A549 (cell line): ENCODE results near the gene PHACTR4. TPM values are rescaled to one million over a fixed set of nuclear protein-coding genes. Genes with fewer than 3 reads are reported as not detected.
A peak's percentile ranks its signal among the peaks of the same experiment; 100 is the strongest.

Source experiments
- ATAC-seq, 2 experiments: fragments of 200-7000 bp in 1 of 2; fragments of >200 bp in 1 of 2; cut with Nextera tagmentation in 1 of 2; cut with Tn5 transposase in 1 of 2; 3 replicates each; pipeline versions ENCODE4 v1.8.0 to v1.9.1; 2018 to 2020; ENCODE audit warnings: mild to moderate bottlenecking in 1 of 2, moderate library complexity in 1 of 2
- CTCF ChIA-PET: fragments of 300-600 bp; sonication (Branson Sonifier 250); formaldehyde crosslinking; extraction: SDS; loops from one replicate; lab custom pipeline; 2021; ENCODE audit warnings: antibody characterized with exemption, inconsistent platforms; lab: Yijun Ruan, JAX
- POLR2A ChIA-PET: fragments of 350-600 bp; formaldehyde crosslinking; extraction: SDS; loops from one replicate; lab custom pipeline; 2021; ENCODE audit warnings: antibody characterized with exemption, inconsistent platforms; lab: Yijun Ruan, JAX
- DNase-seq, 2 experiments: peaks; one replicate each; pipeline versions ENCODE4 v3.0.0 to v3.0.0-alpha.2; 2011 to 2016; ENCODE audit warnings: low read depth in 1 of 2, low spot score in 1 of 2
- FAIRE-seq: peaks from 2 replicates; lab custom pipeline; 2011; peaks lifted over from hg19 to GRCh38; lab: Jason Lieb, UNC
- H3K27ac ChIP-seq, 2 experiments: fragments of >200 bp; sonication (Bioruptor Twin); formaldehyde crosslinking; 3 replicates each; pipeline ENCODE4 v1.5.1; 2016 to 2017
- H3K4me1 ChIP-seq: fragments of >200 bp; sonication (Bioruptor Twin); formaldehyde crosslinking; 3 replicates; pipeline ENCODE4 v1.6.1; 2016
- H3K4me2 ChIP-seq: fragments of >200 bp; sonication (Bioruptor Twin); formaldehyde crosslinking; 3 replicates; pipeline ENCODE4 v1.6.1; 2016
- H3K4me3 ChIP-seq: fragments of >200 bp; sonication (Bioruptor Twin); formaldehyde crosslinking; 3 replicates; pipeline ENCODE4 v1.5.1; 2016
- H3K9me3 ChIP-seq: fragments of >200 bp; sonication (Bioruptor Twin); formaldehyde crosslinking; 3 replicates; pipeline ENCODE4 v1.6.1; 2016
- CHD2 ChIP-seq: fragments of 150-350 bp; IDR thresholded peaks from 2 replicates; pipeline ENCODE4 v1.6.1; 2014; ENCODE audit warnings: low read length; ENCODE audit not compliant: partially characterized antibody
- CHD4 ChIP-seq: fragments of 200-600 bp; sonication (generic); IDR thresholded peaks from 2 replicates; pipeline ENCODE4 v1.6.1; 2016; ENCODE audit warnings: antibody characterized with exemption, mild to moderate bottlenecking, borderline replicate concordance
- EHF ChIP-seq: fragments of 250-450 bp; sonication (Bioruptor Pico); IDR thresholded peaks from 2 replicates; pipeline ENCODE4 v1.5.0; 2020; ENCODE audit warnings: mild to moderate bottlenecking
- FOSB ChIP-seq: fragments of 250-450 bp; sonication (Bioruptor Pico); IDR thresholded peaks from 2 replicates; pipeline ENCODE4 v1.5.0; 2020; ENCODE audit warnings: mild to moderate bottlenecking, moderate library complexity
- HOXA7 ChIP-seq: fragments of 250-450 bp; sonication (Bioruptor Pico); IDR thresholded peaks from 2 replicates; pipeline ENCODE4 v1.5.0; 2020; ENCODE audit warnings: mild to moderate bottlenecking, moderate library complexity
- HOXB5 ChIP-seq: fragments of 250-450 bp; sonication (Bioruptor Pico); IDR thresholded peaks from 2 replicates; pipeline ENCODE4 v1.5.0; 2020; ENCODE audit warnings: mild to moderate bottlenecking, moderate library complexity
- JUN ChIP-seq, 2 experiments: fragments of >200 bp; sonication (Bioruptor Twin); formaldehyde crosslinking; IDR thresholded peaks; 2 replicates in 1 of 2; 3 replicates in 1 of 2; pipeline ENCODE4 v1.6.1; 2016 to 2017
- NPAS2 ChIP-seq: fragments of 250-450 bp; sonication (Bioruptor Pico); IDR thresholded peaks from 2 replicates; pipeline ENCODE4 v1.8.0; 2022; ENCODE audit warnings: mild to moderate bottlenecking, moderate library complexity, borderline replicate concordance
- POLR2A ChIP-seq: IDR thresholded peaks from 2 replicates; pipeline ENCODE4 v1.6.1; 2012; ENCODE audit warnings: mild to moderate bottlenecking, low read length
- POLR2AphosphoS2 ChIP-seq: conservative IDR thresholded peaks from 2 replicates; pipeline ENCODE4 v1.6.1; 2012; ENCODE audit warnings: low read length, improper control_type of control experiment, inconsistent platforms
- RAD21 ChIP-seq, 2 experiments: fragments of >200 bp in 1 of 2; sonication (Bioruptor Twin) in 1 of 2; formaldehyde crosslinking in 1 of 2; IDR thresholded peaks in 1 of 2; conservative IDR thresholded peaks in 1 of 2; 2 replicates in 1 of 2; 3 replicates in 1 of 2; pipeline ENCODE4 v1.6.1; 2012 to 2018; ENCODE audit warnings: inconsistent platforms in 1 of 2
- RARB ChIP-seq: fragments of 250-450 bp; sonication (Bioruptor Pico); IDR thresholded peaks from 2 replicates; pipeline ENCODE4 v1.8.0; 2021; ENCODE audit warnings: mild to moderate bottlenecking, moderate library complexity
- TFCP2L1 ChIP-seq: fragments of 250-450 bp; sonication (Bioruptor Pico); IDR thresholded peaks from 2 replicates; pipeline ENCODE4 v1.5.0; 2021; ENCODE audit warnings: mild to moderate bottlenecking
- TP53 ChIP-seq: fragments of 250-450 bp; sonication (Bioruptor Pico); IDR thresholded peaks from 2 replicates; pipeline ENCODE4 v1.5.0; 2021; ENCODE audit warnings: mild to moderate bottlenecking, moderate library complexity
- WGBS: methylation state at CpG from one replicate; pipeline ENCODE4 v1.1.6; 2017; ENCODE audit errors: missing lambda C conversion rate; 5-methylcytosine and 5-hydroxymethylcytosine counted together
- polyA plus RNA-seq, 4 experiments: library from polyadenylated mRNA; depleted of rRNA in 3 of 4; stranded (reverse); fragments of >200 nt; fragmentation: RNase III in 1 of 4; extraction: RNeasy Plus Mini Kit Qiagen cat#74134 plus additional on column Dnase treatment in 1 of 4; gene quantifications; 2 replicates in 3 of 4; 3 replicates in 1 of 4; pipeline ENCODE4 v1.2.3, GENCODE V29; 2011 to 2017
- TF ChIP-seq, protein P1 (sequence below): fragments of >200 bp; sonication (Bioruptor Twin); formaldehyde crosslinking; IDR thresholded peaks from 3 replicates; pipeline ENCODE4 v1.6.1; 2016
- TF ChIP-seq, protein P2 (sequence below): fragments of 200-600 bp; sonication (generic); IDR thresholded peaks from 2 replicates; pipeline ENCODE4 v1.6.1; 2016; ENCODE audit warnings: antibody characterized with exemption, mild to moderate bottlenecking, moderate library complexity
- TF ChIP-seq, protein P3 (sequence below): fragments of 250-450 bp; sonication (Bioruptor Pico); IDR thresholded peaks from 2 replicates; pipeline ENCODE4 v1.5.0; 2020; ENCODE audit warnings: low read depth, mild to moderate bottlenecking, moderate library complexity
- TF ChIP-seq, protein P4 (sequence below): IDR thresholded peaks from 2 replicates; pipeline ENCODE4 v1.6.1; 2012
- TF ChIP-seq, protein P5 (sequence below): IDR thresholded peaks from 2 replicates; pipeline ENCODE4 v1.6.1; 2012; ENCODE audit warnings: low read depth, borderline replicate concordance
- TF ChIP-seq, protein P6 (sequence below): fragments of 250-450 bp; sonication (Bioruptor Pico); IDR thresholded peaks from 2 replicates; pipeline ENCODE4 v1.5.0; 2021; ENCODE audit warnings: mild to moderate bottlenecking, moderate library complexity, borderline replicate concordance

The PHACTR4 gene
- polyA plus RNA-seq, 2 of the 4 experiments (the other 2 are of a cell fraction): 17.4 to 25.0 TPM

GRCh38 chr1:28510273-28510969 is 140.9 kb downstream of the PHACTR4 start:
- ChIA-PET CTCF (interaction anchor here (1.0 kb wide), 2 partner anchors 10 to 262 kb away, joined by 3 read pairs; no protein-coding TSS in a partner anchor), POLR2A (interaction anchor here (1.2 to 1.8 kb wide), 2 partner anchors 92 to 151 kb away, joined by 3 to 6 read pairs; no protein-coding TSS in a partner anchor)
- H3K4me3 ChIP-seq: peak overlapping the region; percentile 99
- 40% methylated on average over 8 of the region's 8 CpGs for WGBS
- peak in 1 of 2 experiments; percentile 12; a peak in 3 of 6 replicates for ATAC-seq
- no peak for FAIRE-seq
- H3K4me2 ChIP-seq: peak overlapping the region; percentile 97
- peaks cover 47% of the 10 kb centered on the region for H3K4me1 ChIP-seq
- H3K9me3 ChIP-seq: no peaks in the 10 kb centered on the region
- no peak for TF ChIP-seq CHD4
- TF ChIP-seq, protein P1, sequence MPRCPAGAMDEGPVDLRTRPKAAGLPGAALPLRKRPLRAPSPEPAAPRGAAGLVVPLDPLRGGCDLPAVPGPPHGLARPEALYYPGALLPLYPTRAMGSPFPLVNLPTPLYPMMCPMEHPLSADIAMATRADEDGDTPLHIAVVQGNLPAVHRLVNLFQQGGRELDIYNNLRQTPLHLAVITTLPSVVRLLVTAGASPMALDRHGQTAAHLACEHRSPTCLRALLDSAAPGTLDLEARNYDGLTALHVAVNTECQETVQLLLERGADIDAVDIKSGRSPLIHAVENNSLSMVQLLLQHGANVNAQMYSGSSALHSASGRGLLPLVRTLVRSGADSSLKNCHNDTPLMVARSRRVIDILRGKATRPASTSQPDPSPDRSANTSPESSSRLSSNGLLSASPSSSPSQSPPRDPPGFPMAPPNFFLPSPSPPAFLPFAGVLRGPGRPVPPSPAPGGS: no peak
- TF ChIP-seq RARB (CRISPR knock-in tag): peak; percentile 45; the same call in 1 of the 2 replicates
- peak; percentile 98 for TF ChIP-seq POLR2AphosphoS2
- TF ChIP-seq, protein P2, sequence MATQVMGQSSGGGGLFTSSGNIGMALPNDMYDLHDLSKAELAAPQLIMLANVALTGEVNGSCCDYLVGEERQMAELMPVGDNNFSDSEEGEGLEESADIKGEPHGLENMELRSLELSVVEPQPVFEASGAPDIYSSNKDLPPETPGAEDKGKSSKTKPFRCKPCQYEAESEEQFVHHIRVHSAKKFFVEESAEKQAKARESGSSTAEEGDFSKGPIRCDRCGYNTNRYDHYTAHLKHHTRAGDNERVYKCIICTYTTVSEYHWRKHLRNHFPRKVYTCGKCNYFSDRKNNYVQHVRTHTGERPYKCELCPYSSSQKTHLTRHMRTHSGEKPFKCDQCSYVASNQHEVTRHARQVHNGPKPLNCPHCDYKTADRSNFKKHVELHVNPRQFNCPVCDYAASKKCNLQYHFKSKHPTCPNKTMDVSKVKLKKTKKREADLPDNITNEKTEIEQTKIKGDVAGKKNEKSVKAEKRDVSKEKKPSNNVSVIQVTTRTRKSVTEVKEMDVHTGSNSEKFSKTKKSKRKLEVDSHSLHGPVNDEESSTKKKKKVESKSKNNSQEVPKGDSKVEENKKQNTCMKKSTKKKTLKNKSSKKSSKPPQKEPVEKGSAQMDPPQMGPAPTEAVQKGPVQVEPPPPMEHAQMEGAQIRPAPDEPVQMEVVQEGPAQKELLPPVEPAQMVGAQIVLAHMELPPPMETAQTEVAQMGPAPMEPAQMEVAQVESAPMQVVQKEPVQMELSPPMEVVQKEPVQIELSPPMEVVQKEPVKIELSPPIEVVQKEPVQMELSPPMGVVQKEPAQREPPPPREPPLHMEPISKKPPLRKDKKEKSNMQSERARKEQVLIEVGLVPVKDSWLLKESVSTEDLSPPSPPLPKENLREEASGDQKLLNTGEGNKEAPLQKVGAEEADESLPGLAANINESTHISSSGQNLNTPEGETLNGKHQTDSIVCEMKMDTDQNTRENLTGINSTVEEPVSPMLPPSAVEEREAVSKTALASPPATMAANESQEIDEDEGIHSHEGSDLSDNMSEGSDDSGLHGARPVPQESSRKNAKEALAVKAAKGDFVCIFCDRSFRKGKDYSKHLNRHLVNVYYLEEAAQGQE: peak; percentile 20; the same call in 1 of the 2 replicates
- peak; percentile 55; the same call in 1 of the 2 replicates for TF ChIP-seq TP53
- TF ChIP-seq, protein P3, sequence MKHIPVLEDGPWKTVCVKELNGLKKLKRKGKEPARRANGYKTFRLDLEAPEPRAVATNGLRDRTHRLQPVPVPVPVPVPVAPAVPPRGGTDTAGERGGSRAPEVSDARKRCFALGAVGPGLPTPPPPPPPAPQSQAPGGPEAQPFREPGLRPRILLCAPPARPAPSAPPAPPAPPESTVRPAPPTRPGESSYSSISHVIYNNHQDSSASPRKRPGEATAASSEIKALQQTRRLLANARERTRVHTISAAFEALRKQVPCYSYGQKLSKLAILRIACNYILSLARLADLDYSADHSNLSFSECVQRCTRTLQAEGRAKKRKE (CRISPR knock-in tag): peak; percentile 52
- TF ChIP-seq POLR2A: no peak
- peak; percentile 25 for TF ChIP-seq HOXB5
- TF ChIP-seq HOXA7 (CRISPR knock-in tag): peak; percentile 94
- peak; percentile 6 for TF ChIP-seq CHD2
- TF ChIP-seq, protein P4, sequence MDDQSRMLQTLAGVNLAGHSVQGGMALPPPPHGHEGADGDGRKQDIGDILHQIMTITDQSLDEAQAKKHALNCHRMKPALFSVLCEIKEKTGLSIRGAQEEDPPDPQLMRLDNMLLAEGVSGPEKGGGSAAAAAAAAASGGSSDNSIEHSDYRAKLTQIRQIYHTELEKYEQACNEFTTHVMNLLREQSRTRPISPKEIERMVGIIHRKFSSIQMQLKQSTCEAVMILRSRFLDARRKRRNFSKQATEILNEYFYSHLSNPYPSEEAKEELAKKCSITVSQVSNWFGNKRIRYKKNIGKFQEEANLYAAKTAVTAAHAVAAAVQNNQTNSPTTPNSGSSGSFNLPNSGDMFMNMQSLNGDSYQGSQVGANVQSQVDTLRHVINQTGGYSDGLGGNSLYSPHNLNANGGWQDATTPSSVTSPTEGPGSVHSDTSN: peak; percentile 71; the same call in 1 of the 2 replicates
- TF ChIP-seq EHF: 0 out of 2 replicates have a peak, but pooled peaks have one; percentile 67
- peak; percentile 79 to 82; a peak in 3 of 5 replicates for TF ChIP-seq JUN (IDR thresholded peaks at IDR 0.05)
- TF ChIP-seq, protein P5, sequence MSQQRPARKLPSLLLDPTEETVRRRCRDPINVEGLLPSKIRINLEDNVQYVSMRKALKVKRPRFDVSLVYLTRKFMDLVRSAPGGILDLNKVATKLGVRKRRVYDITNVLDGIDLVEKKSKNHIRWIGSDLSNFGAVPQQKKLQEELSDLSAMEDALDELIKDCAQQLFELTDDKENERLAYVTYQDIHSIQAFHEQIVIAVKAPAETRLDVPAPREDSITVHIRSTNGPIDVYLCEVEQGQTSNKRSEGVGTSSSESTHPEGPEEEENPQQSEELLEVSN: 0 out of 2 replicates have a peak, but pooled peaks have one; percentile 19
- peak; percentile 94 for TF ChIP-seq FOSB
- peak; percentile 71 for TF ChIP-seq TFCP2L1 (CRISPR knock-in tag)
- TF ChIP-seq RAD21 (conservative IDR thresholded peaks at IDR 0.05 in 1 of 2, IDR thresholded peaks at IDR 0.05 in 1 of 2): no peak
- TF ChIP-seq NPAS2 (CRISPR knock-in tag): no peak
- TF ChIP-seq, protein P6, sequence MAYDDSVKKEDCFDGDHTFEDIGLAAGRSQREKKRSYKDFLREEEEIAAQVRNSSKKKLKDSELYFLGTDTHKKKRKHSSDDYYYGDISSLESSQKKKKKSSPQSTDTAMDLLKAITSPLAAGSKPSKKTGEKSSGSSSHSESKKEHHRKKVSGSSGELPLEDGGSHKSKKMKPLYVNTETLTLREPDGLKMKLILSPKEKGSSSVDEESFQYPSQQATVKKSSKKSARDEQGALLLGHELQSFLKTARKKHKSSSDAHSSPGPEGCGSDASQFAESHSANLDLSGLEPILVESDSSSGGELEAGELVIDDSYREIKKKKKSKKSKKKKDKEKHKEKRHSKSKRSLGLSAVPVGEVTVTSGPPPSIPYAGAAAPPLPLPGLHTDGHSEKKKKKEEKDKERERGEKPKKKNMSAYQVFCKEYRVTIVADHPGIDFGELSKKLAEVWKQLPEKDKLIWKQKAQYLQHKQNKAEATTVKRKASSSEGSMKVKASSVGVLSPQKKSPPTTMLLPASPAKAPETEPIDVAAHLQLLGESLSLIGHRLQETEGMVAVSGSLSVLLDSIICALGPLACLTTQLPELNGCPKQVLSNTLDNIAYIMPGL: peak; percentile 55
- DNase-seq: no peak
- peak overlapping the region; percentile 94 to 99 for H3K27ac ChIP-seq
